HepG2 (cell line): ENCODE results near the gene FAM83F. TPM values are rescaled to one million over a fixed set of nuclear protein-coding genes. Genes with fewer than 3 reads are reported as not detected.

ENCODE experiments used
- ATAC-seq: fragments of 200-7000 bp; cut with Tn5 transposase; 3 replicates; pipeline ENCODE4 v1.9.1; 2020; ENCODE audit warnings: mild to moderate bottlenecking, moderate library complexity
- BruUV-seq: library from RNA; stranded (reverse); fragments of 400-500 nt; replicated peaks from 2 replicates; lab custom pipeline; 2021; lab: Mats Ljungman, UMichigan
- CTCF ChIA-PET: fragments of 300-600 bp; formaldehyde crosslinking; extraction: SDS; loops from one replicate; lab custom pipeline; 2021; ENCODE audit warnings: low total read pairs, inconsistent platforms, low intra/inter-chr PET ratio; lab: Yijun Ruan, JAX
- POLR2A ChIA-PET: fragments of 350-600 bp; sonication (Branson Sonifier 250); formaldehyde crosslinking; loops from one replicate; lab custom pipeline; 2020; ENCODE audit warnings: antibody characterized with exemption, inconsistent platforms; lab: Yijun Ruan, JAX
- DNase-seq: peaks from one replicate; pipeline ENCODE4 v3.0.0-alpha.2; 2015; ENCODE audit warnings: low spot score
- FAIRE-seq: peaks from 3 replicates; lab custom pipeline; 2011; peaks lifted over from hg19 to GRCh38; lab: Jason Lieb, UNC
- H2AFZ ChIP-seq: one replicate; pipeline ENCODE4 v1.6.1; 2011; ENCODE audit warnings: low read length, inconsistent platforms
- H3K27ac ChIP-seq: fragments of 300-600 bp; 3 replicates; pipeline ENCODE4 v1.8.0; 2011; ENCODE audit warnings: mixed run types, mild to moderate bottlenecking, mixed read lengths, low read length, inconsistent platforms; ENCODE audit not compliant: insufficient read depth; ENCODE audit errors: extremely low read length
- H3K27me3 ChIP-seq, 2 experiments: fragments of 200-600 bp in 1 of 2; 2 replicates in 1 of 2; 3 replicates in 1 of 2; pipeline versions ENCODE4 v1.6.0 to v1.8.0; 2011; ENCODE audit warnings: low read length in 2 of 2, mild to moderate bottlenecking in 2 of 2, moderate library complexity in 2 of 2, inconsistent platforms in 1 of 2; ENCODE audit not compliant: insufficient read depth in 2 of 2, control insufficient read depth in 1 of 2
- H3K36me3 ChIP-seq, 2 experiments: fragments of 200-600 bp in 1 of 2; replicated peaks in 1 of 2; 2 replicates in 1 of 2; 3 replicates in 1 of 2; pipeline versions ENCODE4 v1.5.1 to v1.8.0; 2011; ENCODE audit warnings: low read length in 2 of 2, inconsistent platforms in 1 of 2; ENCODE audit not compliant: insufficient read depth in 2 of 2, control insufficient read depth in 1 of 2
- H3K4me1 ChIP-seq: 2 replicates; pipeline ENCODE4 v1.5.1; 2012; ENCODE audit warnings: low read length, inconsistent platforms; ENCODE audit not compliant: insufficient read depth
- H3K4me2 ChIP-seq: 2 replicates; pipeline ENCODE4 v1.6.0; 2011; ENCODE audit warnings: low read depth, low read length, inconsistent platforms
- H3K4me3 ChIP-seq, 3 experiments: fragments of 200-600 bp in 1 of 3; sonication (generic), shearing (Covaris generic) in 1 of 3; replicated peaks in 1 of 3; 2 replicates each; pipeline ENCODE4 v1.5.1; 2011 to 2016; ENCODE audit warnings: low read length in 3 of 3, inconsistent platforms in 2 of 3, low read depth in 2 of 3, mild to moderate bottlenecking in 2 of 3, control low read depth in 1 of 3, mixed read lengths in 1 of 3; ENCODE audit not compliant: insufficient read depth in 1 of 3
- H3K79me2 ChIP-seq: one replicate; pipeline ENCODE4 v1.6.1; 2011; ENCODE audit warnings: low read length, inconsistent platforms; ENCODE audit not compliant: insufficient read depth
- H3K9ac ChIP-seq: 2 replicates; pipeline ENCODE4 v1.6.0; 2011; ENCODE audit warnings: mild to moderate bottlenecking, low read depth, low read length, inconsistent platforms; ENCODE audit not compliant: insufficient read depth
- H3K9me3 ChIP-seq: 2 replicates; pipeline ENCODE4 v1.5.1; 2012; ENCODE audit warnings: mild to moderate bottlenecking, low read length
- H4K20me1 ChIP-seq: 2 replicates; pipeline ENCODE4 v1.6.0; 2011; ENCODE audit warnings: inconsistent platforms, mild to moderate bottlenecking, low read length, moderate library complexity; ENCODE audit not compliant: insufficient read depth
- HDAC6 ChIP-seq: fragments of 200-600 bp; sonication (generic); IDR thresholded peaks from 2 replicates; pipeline ENCODE4 v1.7.0; 2017; ENCODE audit warnings: mild to moderate bottlenecking, antibody characterized with exemption, low read length, low read depth
- HOXA3 ChIP-seq: sonication (generic); formaldehyde crosslinking; IDR thresholded peaks from 2 replicates; pipeline ENCODE4 v1.5.0; 2020; ENCODE audit warnings: missing genetic modification reagents
- MAFF ChIP-seq: IDR thresholded peaks from 2 replicates; pipeline ENCODE4 v1.6.1; 2011; ENCODE audit warnings: low read depth, low read length, improper control_type of control experiment
- NR2F2 ChIP-seq: IDR thresholded peaks from 2 replicates; pipeline ENCODE4 v1.6.1; 2012; ENCODE audit warnings: low read depth, inconsistent platforms, borderline replicate concordance
- PTBP1 ChIP-seq: fragments of 200-400 bp; formaldehyde crosslinking; IDR thresholded peaks from 2 replicates; pipeline ENCODE4 v1.6.1; 2018; ENCODE audit warnings: low read length, low read depth; ENCODE audit not compliant: poor library complexity, severe bottlenecking
- RCOR2 ChIP-seq: IDR thresholded peaks from 2 replicates; pipeline ENCODE4 v1.6.1; 2016; ENCODE audit warnings: missing biosample characterization, missing genetic modification reagents
- TP53 ChIP-seq: sonication (generic); formaldehyde crosslinking; conservative IDR thresholded peaks from 2 replicates; pipeline ENCODE4 v1.4.0; 2020; ENCODE audit warnings: missing genetic modification reagents
- YEATS4 ChIP-seq: sonication (generic); formaldehyde crosslinking; IDR thresholded peaks from 2 replicates; pipeline ENCODE4 v1.4.0; 2020; ENCODE audit warnings: missing genetic modification reagents, borderline replicate concordance
- ZNF451 ChIP-seq: sonication (generic); formaldehyde crosslinking; IDR thresholded peaks from 2 replicates; pipeline ENCODE4 v1.5.0; 2020; ENCODE audit warnings: mild to moderate bottlenecking, missing genetic modification reagents
- ZNF713 ChIP-seq: sonication (generic); formaldehyde crosslinking; IDR thresholded peaks from 2 replicates; pipeline ENCODE4 v1.4.0; 2020; ENCODE audit warnings: mild to moderate bottlenecking, missing genetic modification reagents
- ZNF782 ChIP-seq: sonication (generic); formaldehyde crosslinking; IDR thresholded peaks from 2 replicates; pipeline ENCODE4 v1.4.0; 2020; ENCODE audit warnings: missing genetic modification reagents, mild to moderate bottlenecking, borderline replicate concordance
- WGBS: methylation state at CpG from one replicate; pipeline ENCODE4 v1.1.6; 2017; ENCODE audit warnings: low lambda C conversion rate; 5-methylcytosine and 5-hydroxymethylcytosine counted together
- in situ Hi-C: cut with HindIII; loops from 2 replicates; pipeline ENCODE4 v1.10.0; 2017; ENCODE audit warnings: low pct_unique_long_range_greater_than_20kb; ENCODE audit not compliant: extremely low pct_ligation_motif_present
- intact Hi-C: fragments of 100-400 bp; cut with micrococcal nuclease; formaldehyde crosslinking; loops from one replicate; pipeline ENCODE4 v1.10.0; 2022; ENCODE audit not compliant: unreplicated experiment
- polyA plus RNA-seq, 8 experiments: library from polyadenylated mRNA; depleted of rRNA in 3 of 8; stranded (reverse) in 7 of 8; unstranded in 1 of 8; fragments of >200 nt; fragmentation: Illumina TruSeq in 4 of 8; extraction: Trizol in 4 of 8; gene quantifications; 2 replicates each; pipeline versions ENCODE4 v1.2.1 to v1.2.3, GENCODE V29; 2011 to 2016; ENCODE audit warnings: low read depth in 4 of 8, missing spikeins in 1 of 8, mixed read lengths in 1 of 8; ENCODE audit not compliant: insufficient read depth in 1 of 8
- total RNA-seq, 5 experiments: library from RNA; depleted of rRNA; stranded (reverse); fragments of >200 nt; fragmentation: Illumina TruSeq; extraction: Trizol; gene quantifications; 2 replicates each; pipeline ENCODE4 v1.2.3, GENCODE V29; 2016; ENCODE audit warnings: low read depth in 1 of 5
- TF ChIP-seq, protein P1 (sequence below): sonication (generic); formaldehyde crosslinking; IDR thresholded peaks from 2 replicates; pipeline ENCODE4 v1.5.0; 2020; ENCODE audit warnings: missing genetic modification reagents
- TF ChIP-seq, protein P2 (sequence below): sonication (generic); formaldehyde crosslinking; IDR thresholded peaks from 2 replicates; pipeline ENCODE4 v1.4.0; 2020; ENCODE audit warnings: mild to moderate bottlenecking, low read depth, missing genetic modification reagents
- TF ChIP-seq, protein P3 (sequence below): sonication (generic); formaldehyde crosslinking; IDR thresholded peaks from 2 replicates; pipeline ENCODE4 v1.8.0; 2022; ENCODE audit warnings: mild to moderate bottlenecking, missing genetic modification reagents, moderate library complexity
- TF ChIP-seq, protein P4 (sequence below): IDR thresholded peaks from 2 replicates; pipeline ENCODE4 v1.6.1; 2016; ENCODE audit warnings: low read depth, control low read depth
- TF ChIP-seq, protein P5 (sequence below): sonication (generic); formaldehyde crosslinking; IDR thresholded peaks from 2 replicates; pipeline ENCODE4 v1.8.0; 2022; ENCODE audit warnings: missing genetic modification reagents, mild to moderate bottlenecking, inconsistent platforms, borderline replicate concordance
- TF ChIP-seq, protein P6 (sequence below): sonication (generic); formaldehyde crosslinking; IDR thresholded peaks from 2 replicates; pipeline ENCODE4 v1.5.0; 2020; ENCODE audit warnings: mild to moderate bottlenecking, missing genetic modification reagents

The FAM83F gene
- total and polyA plus RNA-seq, 2 of the 13 experiments (the other 11 are each of a cell fraction or from before 2014, with no cell fraction given) = not detected

DNA sequence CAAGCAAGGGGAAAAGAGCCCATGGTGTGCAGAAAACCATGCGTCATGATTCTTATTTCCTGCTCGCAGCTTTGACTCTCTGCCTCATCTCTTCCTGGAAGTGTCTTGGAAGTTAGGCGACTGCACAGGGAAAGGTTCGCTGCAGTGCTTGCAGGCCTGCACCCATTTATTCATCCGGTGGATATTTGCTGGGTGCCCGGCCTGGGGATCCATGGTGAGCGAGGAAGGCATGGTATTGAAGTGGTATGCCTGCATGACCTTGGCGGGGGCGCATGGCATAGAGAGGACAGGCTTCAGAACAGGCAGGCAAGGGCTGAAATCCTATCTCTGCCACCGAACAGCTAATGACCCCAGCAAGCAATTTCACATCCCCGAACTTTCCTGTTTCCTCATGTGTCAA is 40.6 kb downstream of the FAM83F start:
- H3K27me3 ChIP-seq = peaks cover 4 to 49% of the 10 kb centered on the region in 2 experiments; a peak in 4 of 5 replicates
- no peak overlapping the region for H3K9ac ChIP-seq
- in situ Hi-C loops (loop anchor here (5.0 kb wide), 1 partner anchor 408 kb away; no protein-coding TSS in a partner anchor), intact Hi-C loops (no loop called here)
- H2AFZ ChIP-seq = no peak overlapping the region
- H3K4me3 ChIP-seq = no peak overlapping the region
- TF ChIP-seq ZNF782 (no peak), NR2F2 (no peak), ZNF713 (CRISPR knock-in tag) (no peak), TP53 (CRISPR knock-in tag) (no peak), PTBP1 (no peak), MAFF (no peak), RCOR2 (no peak), HDAC6 (no peak), HOXA3 (CRISPR knock-in tag) (no peak), YEATS4 (CRISPR knock-in tag) (no peak), ZNF451 (CRISPR knock-in tag) (no peak)
- TF ChIP-seq, protein P1, sequence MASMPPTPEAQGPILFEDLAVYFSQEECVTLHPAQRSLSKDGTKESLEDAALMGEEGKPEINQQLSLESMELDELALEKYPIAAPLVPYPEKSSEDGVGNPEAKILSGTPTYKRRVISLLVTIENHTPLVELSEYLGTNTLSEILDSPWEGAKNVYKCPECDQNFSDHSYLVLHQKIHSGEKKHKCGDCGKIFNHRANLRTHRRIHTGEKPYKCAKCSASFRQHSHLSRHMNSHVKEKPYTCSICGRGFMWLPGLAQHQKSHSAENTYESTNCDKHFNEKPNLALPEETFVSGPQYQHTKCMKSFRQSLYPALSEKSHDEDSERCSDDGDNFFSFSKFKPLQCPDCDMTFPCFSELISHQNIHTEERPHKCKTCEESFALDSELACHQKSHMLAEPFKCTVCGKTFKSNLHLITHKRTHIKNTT (CRISPR knock-in tag) = no peak
- TF ChIP-seq, protein P2, sequence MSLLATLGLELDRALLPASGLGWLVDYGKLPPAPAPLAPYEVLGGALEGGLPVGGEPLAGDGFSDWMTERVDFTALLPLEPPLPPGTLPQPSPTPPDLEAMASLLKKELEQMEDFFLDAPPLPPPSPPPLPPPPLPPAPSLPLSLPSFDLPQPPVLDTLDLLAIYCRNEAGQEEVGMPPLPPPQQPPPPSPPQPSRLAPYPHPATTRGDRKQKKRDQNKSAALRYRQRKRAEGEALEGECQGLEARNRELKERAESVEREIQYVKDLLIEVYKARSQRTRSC = no peak
- TF ChIP-seq, protein P3, sequence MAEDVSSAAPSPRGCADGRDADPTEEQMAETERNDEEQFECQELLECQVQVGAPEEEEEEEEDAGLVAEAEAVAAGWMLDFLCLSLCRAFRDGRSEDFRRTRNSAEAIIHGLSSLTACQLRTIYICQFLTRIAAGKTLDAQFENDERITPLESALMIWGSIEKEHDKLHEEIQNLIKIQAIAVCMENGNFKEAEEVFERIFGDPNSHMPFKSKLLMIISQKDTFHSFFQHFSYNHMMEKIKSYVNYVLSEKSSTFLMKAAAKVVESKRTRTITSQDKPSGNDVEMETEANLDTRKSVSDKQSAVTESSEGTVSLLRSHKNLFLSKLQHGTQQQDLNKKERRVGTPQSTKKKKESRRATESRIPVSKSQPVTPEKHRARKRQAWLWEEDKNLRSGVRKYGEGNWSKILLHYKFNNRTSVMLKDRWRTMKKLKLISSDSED (CRISPR knock-in tag) = no peak
- TF ChIP-seq, protein P4, sequence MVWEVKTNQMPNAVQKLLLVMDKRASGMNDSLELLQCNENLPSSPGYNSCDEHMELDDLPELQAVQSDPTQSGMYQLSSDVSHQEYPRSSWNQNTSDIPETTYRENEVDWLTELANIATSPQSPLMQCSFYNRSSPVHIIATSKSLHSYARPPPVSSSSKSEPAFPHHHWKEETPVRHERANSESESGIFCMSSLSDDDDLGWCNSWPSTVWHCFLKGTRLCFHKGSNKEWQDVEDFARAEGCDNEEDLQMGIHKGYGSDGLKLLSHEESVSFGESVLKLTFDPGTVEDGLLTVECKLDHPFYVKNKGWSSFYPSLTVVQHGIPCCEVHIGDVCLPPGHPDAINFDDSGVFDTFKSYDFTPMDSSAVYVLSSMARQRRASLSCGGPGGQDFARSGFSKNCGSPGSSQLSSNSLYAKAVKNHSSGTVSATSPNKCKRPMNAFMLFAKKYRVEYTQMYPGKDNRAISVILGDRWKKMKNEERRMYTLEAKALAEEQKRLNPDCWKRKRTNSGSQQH (CRISPR knock-in tag) = no peak
- TF ChIP-seq, protein P5, sequence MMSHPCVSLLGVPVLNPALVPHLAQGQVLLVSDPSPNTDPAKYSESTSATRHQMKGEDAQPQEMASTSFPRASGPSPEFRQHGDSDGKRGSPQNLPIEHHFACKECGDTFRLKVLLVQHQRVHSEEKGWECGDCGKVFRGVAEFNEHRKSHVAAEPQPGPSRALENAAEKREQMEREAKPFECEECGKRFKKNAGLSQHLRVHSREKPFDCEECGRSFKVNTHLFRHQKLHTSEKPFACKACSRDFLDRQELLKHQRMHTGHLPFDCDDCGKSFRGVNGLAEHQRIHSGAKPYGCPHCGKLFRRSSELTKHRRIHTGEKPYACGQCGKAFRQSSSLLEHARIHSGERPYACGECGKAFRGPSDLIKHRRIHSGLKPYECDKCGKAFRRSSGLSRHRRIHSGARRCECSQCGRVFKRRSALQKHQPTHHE = no peak
- TF ChIP-seq, protein P6, sequence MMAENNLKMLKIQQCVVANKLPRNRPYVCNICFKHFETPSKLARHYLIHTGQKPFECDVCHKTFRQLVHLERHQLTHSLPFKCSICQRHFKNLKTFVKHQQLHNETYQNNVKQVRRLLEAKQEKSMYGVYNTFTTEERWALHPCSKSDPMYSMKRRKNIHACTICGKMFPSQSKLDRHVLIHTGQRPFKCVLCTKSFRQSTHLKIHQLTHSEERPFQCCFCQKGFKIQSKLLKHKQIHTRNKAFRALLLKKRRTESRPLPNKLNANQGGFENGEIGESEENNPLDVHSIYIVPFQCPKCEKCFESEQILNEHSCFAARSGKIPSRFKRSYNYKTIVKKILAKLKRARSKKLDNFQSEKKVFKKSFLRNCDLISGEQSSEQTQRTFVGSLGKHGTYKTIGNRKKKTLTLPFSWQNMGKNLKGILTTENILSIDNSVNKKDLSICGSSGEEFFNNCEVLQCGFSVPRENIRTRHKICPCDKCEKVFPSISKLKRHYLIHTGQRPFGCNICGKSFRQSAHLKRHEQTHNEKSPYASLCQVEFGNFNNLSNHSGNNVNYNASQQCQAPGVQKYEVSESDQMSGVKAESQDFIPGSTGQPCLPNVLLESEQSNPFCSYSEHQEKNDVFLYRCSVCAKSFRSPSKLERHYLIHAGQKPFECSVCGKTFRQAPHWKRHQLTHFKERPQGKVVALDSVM (CRISPR knock-in tag) = no peak
- H4K20me1 ChIP-seq = no peaks in the 10 kb centered on the region
- BruUV-seq = no TSS peak
- no peak for DNase-seq
- no peak for FAIRE-seq
- POLR2A ChIA-PET = interaction anchor here (1.6 kb wide), 1 partner anchor 9 kb away, joined by 5 read pairs; no protein-coding TSS in a partner anchor
- H3K4me1 ChIP-seq = peaks cover 14% of the 10 kb centered on the region
- H3K4me2 ChIP-seq = no peak overlapping the region
- H3K9me3 ChIP-seq = no peaks in the 10 kb centered on the region
- no peak for ATAC-seq
- CTCF ChIA-PET = no interaction called here
- H3K36me3 ChIP-seq = no peaks in the 10 kb centered on the region
- H3K27ac ChIP-seq = no peak overlapping the region
- H3K79me2 ChIP-seq = no peaks in the 10 kb centered on the region
- WGBS = 24% methylated on average over 8 of the region's 11 CpGs
